Osteocyte (in vitro differentiated cells): ENCODE results near the gene ABHD11. TPM values are rescaled to one million over a fixed set of nuclear protein-coding genes. Genes with fewer than 3 reads are reported as not detected.

ENCODE experiments used
- DNase-seq: peaks from one replicate; pipeline ENCODE4 v3.0.0; 2021; ENCODE audit warnings: mixed read lengths; ENCODE audit not compliant: unreplicated experiment; ENCODE audit errors: extremely low spot score
- H3K27ac Mint-ChIP-seq: one replicate; pipeline ENCODE4 v1.8.0; 2021; ENCODE audit warnings: mild to moderate bottlenecking, mixed read lengths; ENCODE audit not compliant: unreplicated experiment
- H3K27me3 Mint-ChIP-seq: one replicate; pipeline ENCODE4 v1.8.0; 2021; ENCODE audit warnings: mixed read lengths; ENCODE audit not compliant: unreplicated experiment
- H3K36me3 Mint-ChIP-seq: one replicate; pipeline ENCODE4 v1.8.0; 2021; ENCODE audit warnings: mixed read lengths; ENCODE audit not compliant: unreplicated experiment
- H3K4me1 Mint-ChIP-seq: one replicate; pipeline ENCODE4 v1.8.0; 2021; ENCODE audit warnings: mixed read lengths; ENCODE audit not compliant: unreplicated experiment
- H3K4me3 Mint-ChIP-seq: one replicate; pipeline ENCODE4 v1.8.0; 2021; ENCODE audit warnings: mild to moderate bottlenecking, moderate library complexity, mixed read lengths; ENCODE audit not compliant: unreplicated experiment
- H3K9me3 Mint-ChIP-seq: one replicate; pipeline ENCODE4 v1.8.0; 2021; ENCODE audit warnings: mixed read lengths; ENCODE audit not compliant: unreplicated experiment
- total RNA-seq: library from RNA; stranded (reverse); gene quantifications from 2 replicates; pipeline ENCODE4 v1.2.1, GENCODE V29; 2021
- TF ChIP-seq, protein P1 (sequence below): fragments of 200-600 bp; sonication (generic); IDR thresholded peaks from 2 replicates; pipeline ENCODE4 v1.5.0; 2021; ENCODE audit warnings: antibody characterized with exemption, mild to moderate bottlenecking, moderate library complexity

Gene ABHD11
- total RNA-seq, 1 donor from 2014 or later, result 17.4 TPM

DNA sequence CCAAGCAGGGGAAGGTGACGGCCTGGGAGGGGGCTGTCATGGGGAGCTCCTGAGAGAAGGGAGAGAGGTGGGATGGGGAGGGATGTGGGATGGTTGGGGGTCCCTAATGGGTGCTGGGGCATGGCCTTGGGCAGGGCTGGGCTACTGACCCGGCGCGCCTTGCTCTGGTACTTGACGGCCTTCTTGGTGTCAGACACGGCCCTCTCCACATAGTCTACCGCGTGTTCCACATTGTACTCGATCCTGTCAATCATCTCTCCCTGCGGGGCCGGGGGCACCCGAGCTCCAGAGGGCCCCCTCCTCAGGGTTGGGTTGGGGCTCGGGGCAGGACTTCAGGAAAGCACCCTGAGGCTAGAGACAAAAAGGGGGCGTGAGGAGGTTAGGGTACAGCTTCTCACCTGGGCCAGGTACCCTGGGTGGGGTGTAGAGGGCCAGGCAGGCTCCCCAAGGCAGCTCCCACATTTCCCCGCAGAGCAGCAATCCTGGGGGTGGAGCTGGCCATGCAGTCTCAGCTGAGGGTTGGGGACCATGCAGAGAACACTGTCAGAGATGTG lies 37.9 kb downstream of the ABHD11 start:
- TF ChIP-seq, protein P1, sequence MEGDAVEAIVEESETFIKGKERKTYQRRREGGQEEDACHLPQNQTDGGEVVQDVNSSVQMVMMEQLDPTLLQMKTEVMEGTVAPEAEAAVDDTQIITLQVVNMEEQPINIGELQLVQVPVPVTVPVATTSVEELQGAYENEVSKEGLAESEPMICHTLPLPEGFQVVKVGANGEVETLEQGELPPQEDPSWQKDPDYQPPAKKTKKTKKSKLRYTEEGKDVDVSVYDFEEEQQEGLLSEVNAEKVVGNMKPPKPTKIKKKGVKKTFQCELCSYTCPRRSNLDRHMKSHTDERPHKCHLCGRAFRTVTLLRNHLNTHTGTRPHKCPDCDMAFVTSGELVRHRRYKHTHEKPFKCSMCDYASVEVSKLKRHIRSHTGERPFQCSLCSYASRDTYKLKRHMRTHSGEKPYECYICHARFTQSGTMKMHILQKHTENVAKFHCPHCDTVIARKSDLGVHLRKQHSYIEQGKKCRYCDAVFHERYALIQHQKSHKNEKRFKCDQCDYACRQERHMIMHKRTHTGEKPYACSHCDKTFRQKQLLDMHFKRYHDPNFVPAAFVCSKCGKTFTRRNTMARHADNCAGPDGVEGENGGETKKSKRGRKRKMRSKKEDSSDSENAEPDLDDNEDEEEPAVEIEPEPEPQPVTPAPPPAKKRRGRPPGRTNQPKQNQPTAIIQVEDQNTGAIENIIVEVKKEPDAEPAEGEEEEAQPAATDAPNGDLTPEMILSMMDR, result no peak
- Mint-ChIP-seq H3K4me3 (no peak overlapping the region), H3K9me3 (no peaks in the 10 kb centered on the region), H3K27me3 (no peaks in the 10 kb centered on the region), H3K27ac (no peak overlapping the region), H3K36me3 (peaks cover 24% of the 10 kb centered on the region), H3K4me1 (peaks cover 15% of the 10 kb centered on the region)
- no peak for DNase-seq

DNA sequence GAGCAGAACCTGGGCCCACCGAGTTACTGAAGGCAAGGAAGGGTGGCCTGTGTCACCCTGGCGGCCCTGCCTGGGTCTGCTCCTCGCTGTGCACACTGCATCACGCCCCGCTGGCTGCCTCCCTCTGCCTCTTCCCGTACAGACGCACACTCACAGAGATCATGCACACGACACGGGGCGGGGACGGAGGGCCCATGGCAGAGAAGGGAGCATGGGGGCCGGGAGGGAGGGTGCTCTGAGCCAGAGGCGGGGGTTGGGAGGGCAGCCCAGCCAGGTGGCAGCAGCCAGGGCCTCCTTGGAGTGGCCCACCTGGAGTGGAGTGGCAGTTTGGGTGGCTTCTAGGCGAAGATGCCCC lies 38.6 kb downstream of the ABHD11 start:
- H3K27ac Mint-ChIP-seq, result no peak overlapping the region
- no peaks in the 10 kb centered on the region for H3K27me3 Mint-ChIP-seq
- H3K4me1 Mint-ChIP-seq, result peaks cover 9% of the 10 kb centered on the region
- no peak for DNase-seq
- peaks cover 26% of the 10 kb centered on the region for H3K36me3 Mint-ChIP-seq
- TF ChIP-seq, protein P1, result no peak
- no peak overlapping the region for H3K4me3 Mint-ChIP-seq
- no peaks in the 10 kb centered on the region for H3K9me3 Mint-ChIP-seq

DNA sequence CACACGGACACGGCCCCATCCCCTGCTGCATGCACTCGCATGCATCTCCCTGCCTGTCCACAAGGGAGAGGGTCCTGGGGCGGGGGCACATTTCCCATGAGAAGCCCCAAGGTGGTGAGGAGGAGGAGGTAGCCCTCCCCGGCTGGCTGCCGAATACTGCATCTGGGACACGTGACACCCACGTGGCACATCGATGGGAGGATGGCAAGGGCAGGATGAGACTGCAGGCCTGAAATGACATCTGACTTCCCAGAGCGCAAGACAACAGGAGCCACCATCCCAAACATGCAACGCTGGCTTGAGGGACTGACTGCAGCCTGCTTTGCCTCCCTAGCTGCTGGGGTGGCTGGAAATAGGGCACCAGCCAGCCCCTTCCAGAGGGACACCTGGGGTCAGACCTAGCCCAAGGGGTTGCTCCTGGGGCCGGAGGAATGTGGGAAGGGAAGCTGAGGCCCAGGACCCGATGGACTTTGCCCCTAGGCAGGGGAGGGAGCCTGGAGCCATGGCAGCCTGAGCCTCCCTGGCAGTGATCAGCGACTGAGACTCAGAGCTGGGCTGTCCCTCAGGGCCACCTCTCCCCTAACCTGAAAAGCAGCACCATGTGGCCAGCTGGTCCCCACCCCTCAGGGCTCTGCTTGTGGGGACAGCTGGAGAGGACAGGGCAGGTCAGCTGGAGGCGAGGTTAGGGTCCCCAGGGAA lies 39.1 kb downstream of the ABHD11 start:
- TF ChIP-seq, protein P1, result no peak
- DNase-seq, result no peak
- H3K4me3 Mint-ChIP-seq, result no peak overlapping the region
- H3K9me3 Mint-ChIP-seq, result no peaks in the 10 kb centered on the region
- H3K36me3 Mint-ChIP-seq, result peaks cover 30% of the 10 kb centered on the region
- H3K27ac Mint-ChIP-seq, result no peak overlapping the region
- H3K27me3 Mint-ChIP-seq, result no peaks in the 10 kb centered on the region
- peaks cover 3% of the 10 kb centered on the region for H3K4me1 Mint-ChIP-seq

DNA sequence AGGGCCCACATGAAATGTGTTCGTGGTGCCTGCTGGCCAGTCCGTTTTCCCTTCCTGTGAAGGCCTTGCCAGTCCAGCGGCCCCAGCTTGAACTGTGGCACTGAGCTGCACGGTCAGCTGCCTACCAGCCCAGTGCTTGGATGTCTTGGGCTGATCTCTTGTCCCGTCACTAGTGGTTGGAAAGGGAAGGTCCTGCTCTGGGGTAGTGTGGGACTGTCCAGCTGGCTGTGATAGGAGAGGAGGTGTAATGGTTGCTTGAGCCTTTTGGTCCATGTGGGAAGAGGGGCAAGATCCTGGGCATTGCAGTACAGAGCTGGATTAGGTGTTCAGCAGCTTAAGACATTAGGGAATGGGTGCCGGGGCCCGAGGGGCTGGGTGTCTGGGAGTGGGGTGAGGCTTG lies 40.2 kb downstream of the ABHD11 start:
- H3K4me1 Mint-ChIP-seq, result no peaks in the 10 kb centered on the region
- TF ChIP-seq, protein P1, result no peak
- no peak overlapping the region for H3K27ac Mint-ChIP-seq
- H3K27me3 Mint-ChIP-seq, result no peaks in the 10 kb centered on the region
- DNase-seq, result no peak
- H3K9me3 Mint-ChIP-seq, result no peaks in the 10 kb centered on the region
- H3K36me3 Mint-ChIP-seq, result peaks cover 34% of the 10 kb centered on the region
- H3K4me3 Mint-ChIP-seq, result no peak overlapping the region

DNA sequence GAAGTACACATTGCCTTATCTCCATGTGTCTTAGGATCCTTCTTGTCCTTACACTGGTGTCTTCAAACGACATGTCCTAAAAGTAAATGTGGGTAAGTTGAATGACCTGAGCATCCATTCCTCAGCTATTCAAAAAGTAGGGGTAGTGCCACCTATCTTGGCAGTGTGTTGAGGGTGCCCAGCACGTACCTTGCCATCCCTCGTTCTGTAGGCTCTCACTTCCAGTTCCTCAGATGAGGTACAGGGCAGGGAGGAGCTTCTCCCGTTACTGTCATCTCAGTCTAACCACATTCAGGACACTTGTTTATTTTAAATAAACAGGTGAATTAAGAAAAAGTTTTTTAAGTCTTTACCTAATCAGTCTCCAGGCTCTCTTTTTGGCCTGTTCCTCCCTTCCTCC lies 42.2 kb downstream of the ABHD11 start:
- TF ChIP-seq, protein P1, result no peak
- DNase-seq, result no peak
- Mint-ChIP-seq H3K4me1 (no peaks in the 10 kb centered on the region), H3K9me3 (no peaks in the 10 kb centered on the region), H3K27ac (no peak overlapping the region), H3K27me3 (no peaks in the 10 kb centered on the region), H3K4me3 (no peak overlapping the region), H3K36me3 (peaks cover 35% of the 10 kb centered on the region)
